CD4-positive, alpha-beta T cell treated with Interleukin-21 for 1 hour (primary cell): Measurements from ENCODE around the gene CCL19.
"Not testable (repeated sequence)": the region's sequence is repeated elsewhere in the genome, so short reads cannot be mapped to it uniquely, and the experiment has no call there.

Experiments used
- DNase-seq: peaks from one replicate; pipeline ENCODE4 v3.0.0-alpha.2; 2020

The CCL19 gene

GRCh38 chr9:34690983-34691935, at the start of gene CCL19:
Gene CCL19, minus strand, starts transcription at chr9:34691276. Its CDS starts 137 bp downstream, at chr9:34691139.
- DNase-seq, result no peak

DNA sequence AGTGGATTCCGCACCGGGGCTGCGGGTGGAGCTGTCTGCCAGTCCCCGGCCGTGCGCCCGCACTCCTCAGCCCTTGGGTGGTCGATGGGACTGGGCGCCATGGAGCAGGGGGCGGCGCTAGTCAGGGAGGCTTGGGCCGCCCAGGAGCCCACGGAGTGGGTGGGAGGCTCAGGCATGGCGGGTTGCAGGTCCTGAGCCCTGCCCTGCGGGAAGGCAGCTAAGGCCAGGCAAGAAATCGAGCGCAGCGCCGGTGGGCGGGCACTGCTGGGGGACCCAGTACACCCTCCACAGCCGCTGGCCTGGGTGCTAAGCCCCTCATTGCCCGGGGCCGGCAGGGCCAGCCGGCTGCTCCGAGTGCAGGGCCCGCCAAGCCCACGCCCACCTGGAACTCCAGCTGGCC, 49.1 kb upstream of the CCL19 start:
- DNase-seq, result not testable (repeated sequence)

DNA sequence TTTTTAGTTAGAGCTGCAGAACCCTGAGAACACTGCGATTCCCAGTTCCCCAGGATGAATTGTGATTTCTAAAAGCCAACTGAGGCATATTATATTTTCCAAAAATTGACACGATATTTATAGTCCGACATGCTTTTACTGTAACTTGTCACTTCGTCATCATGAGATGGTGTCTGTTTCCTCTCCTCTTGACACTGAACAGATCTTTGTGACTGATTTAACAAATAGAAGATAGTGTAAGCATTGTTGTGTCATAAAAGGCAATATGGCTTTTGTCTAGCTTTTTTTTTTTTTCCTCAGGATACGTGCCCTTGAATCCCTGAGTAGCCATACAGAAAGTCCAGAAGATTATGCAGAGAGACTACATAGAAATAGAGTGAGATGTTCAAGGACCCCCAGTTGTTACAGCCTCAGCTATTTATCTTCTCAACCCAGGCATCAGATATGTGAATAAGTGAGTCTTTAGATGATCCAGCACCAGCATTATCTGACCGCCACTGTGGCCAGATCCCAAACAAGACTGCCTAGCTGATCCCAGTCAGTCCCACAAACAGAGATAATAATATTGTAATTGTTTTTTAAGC, 46.7 kb upstream of the CCL19 start:
- no peak for DNase-seq

DNA sequence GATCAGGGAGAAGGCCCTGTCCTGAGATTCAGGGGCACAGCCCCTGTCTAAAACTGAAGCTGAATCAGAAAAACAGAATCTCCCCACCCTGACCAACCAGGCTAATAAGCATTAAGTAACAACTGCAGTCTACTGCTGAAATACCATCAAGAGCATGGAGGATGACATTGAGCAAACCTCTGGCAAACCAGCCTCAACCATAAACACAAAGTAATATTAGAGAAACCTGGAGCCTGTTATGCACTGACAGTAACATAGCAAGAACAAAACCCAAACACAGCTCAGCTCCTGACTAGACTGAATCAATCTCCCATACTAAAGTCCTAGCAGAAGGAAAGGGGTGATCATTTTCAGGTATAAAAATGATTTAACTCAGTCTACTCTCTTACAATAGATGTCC, 43.6 kb upstream of the CCL19 start:
- no peak for DNase-seq

DNA sequence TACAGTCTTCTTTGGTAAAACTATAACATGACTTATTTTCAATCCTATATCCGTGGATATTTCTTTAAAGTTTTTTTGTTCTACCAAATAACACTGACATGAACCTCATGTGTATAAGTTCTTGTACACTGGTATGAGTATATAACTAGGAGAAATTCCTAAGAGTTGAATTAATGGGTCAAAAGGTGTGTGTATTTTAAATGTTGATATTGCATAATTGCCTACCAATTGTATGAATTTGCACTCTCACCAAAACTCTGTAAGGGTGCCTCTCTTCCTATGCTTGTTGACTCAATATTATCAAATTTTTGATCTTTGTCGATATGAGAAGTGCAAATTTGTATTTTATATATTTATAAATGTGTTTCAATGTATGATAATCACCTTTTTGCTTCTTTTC, 41.8 kb upstream of the CCL19 start:
- no peak for DNase-seq

DNA sequence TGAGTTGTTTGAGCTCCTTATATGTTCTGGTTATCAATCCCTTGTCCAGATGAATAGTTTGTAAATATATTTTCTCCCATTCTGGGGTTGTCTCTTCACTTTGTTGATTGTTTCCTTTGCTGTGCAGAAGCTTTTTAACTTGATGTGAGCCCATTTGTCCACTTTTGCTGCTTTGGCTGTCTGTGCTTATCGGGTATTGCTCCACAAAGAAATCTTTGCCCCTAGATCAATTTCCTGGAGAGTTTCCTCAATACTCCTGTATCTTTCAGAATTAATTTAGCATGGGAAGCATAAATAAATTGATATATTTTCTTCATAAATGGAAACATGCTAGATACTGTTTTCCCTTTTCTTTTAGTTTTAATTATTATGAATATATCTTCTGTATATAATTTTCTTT, 41.4 kb upstream of the CCL19 start:
- no peak for DNase-seq

- no peak for DNase-seq
Measured at GRCh38 chr9:34723141-34723540, 32.1 kb upstream of the CCL19 start.

DNA sequence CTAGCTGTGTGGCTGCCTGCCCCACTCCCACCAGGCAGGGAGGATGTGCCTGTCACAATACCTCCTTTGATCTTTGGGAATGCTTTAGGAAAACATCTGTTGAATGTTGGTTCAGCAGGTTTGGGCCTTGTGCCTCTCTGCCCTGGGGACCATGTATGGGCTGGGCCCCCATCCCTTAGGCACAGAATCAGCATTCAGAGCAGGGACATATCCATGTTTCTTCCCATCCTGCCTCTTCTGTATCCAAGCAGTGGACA, 28.6 kb upstream of the CCL19 start:
- DNase-seq, result not testable (repeated sequence)

GRCh38 chr9:34719021-34719768, 28.1 kb upstream of the CCL19 start:
- DNase-seq, result no peak

GRCh38 chr9:34717996-34718614, 27.0 kb upstream of the CCL19 start:
- DNase-seq, result no peak

DNA sequence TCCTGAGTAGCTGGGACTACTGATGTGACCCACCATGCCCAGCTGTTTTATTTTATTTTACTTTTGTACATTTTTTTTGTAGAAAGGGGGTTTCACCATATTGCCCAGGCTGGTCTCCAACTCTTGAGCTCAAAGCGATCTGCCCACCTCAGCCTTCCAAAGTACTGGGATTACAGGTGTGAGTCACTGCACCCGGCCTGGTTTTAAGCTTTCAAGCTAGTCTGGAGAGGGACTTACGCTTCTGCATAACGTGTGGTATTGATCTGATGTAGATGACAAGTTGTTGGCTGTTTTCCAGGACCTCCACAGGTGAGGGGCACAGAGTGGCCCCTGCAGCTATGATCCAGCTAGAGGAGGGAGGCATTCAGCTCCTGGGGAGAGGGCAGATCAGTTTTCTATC, 25.6 kb upstream of the CCL19 start:
- DNase-seq, result no peak

GRCh38 chr9:34715639-34716215, 24.7 kb upstream of the CCL19 start:
- DNase-seq, result no peak

GRCh38 chr9:34714007-34714406, 22.9 kb upstream of the CCL19 start:
- DNase-seq, result no peak

DNA sequence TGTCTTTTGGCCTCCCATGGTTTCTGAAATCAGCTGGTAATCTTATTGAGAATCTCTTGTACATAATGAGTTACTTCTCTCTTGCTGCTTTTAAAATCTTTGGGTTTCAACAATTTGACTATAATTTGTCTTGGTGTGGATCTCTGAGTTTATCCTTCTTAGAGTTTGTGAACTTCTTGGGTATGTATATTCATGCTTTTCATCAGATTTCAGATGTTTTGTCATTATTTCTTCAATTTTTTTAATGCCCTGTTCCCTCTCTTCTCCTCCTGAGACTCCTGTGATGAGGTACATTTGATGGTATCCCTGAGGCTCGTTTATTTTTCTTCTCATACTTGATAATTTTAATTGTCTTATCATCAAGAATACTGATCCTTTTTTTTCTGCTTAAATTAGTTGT, 21.1 kb upstream of the CCL19 start:
- DNase-seq, result no peak

DNA sequence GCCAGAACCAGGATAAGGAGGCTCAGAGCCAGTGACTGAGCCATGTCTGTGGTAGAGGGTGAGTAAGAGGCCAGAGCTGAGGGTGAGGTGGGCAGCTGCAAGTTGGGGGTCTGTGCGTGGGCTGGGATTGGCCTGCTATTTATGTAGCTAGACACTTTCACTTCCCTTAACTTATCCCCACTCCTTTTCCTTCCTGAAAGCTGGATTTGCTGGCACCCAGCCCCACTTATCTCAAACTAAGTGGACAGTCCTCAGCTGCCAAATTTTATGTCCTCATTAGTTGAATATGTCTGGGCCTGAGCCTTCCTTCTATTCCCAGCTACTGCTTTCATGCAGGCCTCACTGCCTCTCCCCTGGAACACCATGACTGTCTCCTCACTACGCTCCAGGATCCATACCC, 18.9 kb upstream of the CCL19 start, which contains the start of gene CCL21:
Gene CCL21 (minus strand): TSS at position 114 of the 400 bp plus-strand sequence. CDS start 70 bp downstream, at position 44.
- DNase-seq, result no peak

DNA sequence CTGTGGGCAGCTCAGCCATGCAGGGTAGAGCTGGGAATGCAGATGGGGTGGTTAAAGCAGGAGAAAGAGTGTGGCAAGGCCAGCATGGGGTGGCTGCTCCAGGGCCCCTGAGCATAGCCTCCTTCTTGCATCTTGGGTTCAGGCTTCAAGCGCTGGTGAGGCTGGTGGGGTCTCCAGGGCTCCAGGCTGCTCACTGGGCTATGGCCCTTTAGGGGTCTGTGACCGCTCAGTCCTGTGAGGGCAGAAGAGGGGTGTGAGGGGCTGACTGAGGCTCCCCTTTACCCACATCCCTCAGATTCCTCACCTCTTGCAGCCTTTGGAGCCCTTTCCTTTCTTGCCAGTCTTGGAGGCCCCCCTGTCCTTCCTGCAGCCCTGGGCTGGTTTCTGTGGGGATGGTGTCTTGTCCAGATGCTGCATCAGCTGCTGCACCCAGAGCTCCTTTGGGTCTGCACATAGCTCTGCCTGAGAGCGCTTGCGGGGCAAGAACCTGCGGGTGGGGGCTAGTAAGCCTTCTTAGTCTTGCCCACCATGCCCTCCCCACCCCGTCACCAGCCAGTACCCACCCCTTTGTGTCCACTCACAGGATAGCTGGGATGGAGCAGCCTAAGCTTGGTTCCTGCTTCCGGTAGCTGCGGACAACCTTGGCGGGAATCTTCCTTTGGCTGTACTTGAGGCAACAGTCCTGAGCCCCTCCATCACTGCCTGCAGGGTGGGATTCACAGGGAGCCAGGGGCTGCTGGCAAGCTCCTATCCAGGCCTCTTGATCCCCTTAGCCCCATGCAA, 18.3 kb upstream of the CCL19 start:
- no peak for DNase-seq

- DNase-seq, result no peak
Measured at GRCh38 chr9:34707130-34707529, 16.1 kb upstream of the CCL19 start.

DNA sequence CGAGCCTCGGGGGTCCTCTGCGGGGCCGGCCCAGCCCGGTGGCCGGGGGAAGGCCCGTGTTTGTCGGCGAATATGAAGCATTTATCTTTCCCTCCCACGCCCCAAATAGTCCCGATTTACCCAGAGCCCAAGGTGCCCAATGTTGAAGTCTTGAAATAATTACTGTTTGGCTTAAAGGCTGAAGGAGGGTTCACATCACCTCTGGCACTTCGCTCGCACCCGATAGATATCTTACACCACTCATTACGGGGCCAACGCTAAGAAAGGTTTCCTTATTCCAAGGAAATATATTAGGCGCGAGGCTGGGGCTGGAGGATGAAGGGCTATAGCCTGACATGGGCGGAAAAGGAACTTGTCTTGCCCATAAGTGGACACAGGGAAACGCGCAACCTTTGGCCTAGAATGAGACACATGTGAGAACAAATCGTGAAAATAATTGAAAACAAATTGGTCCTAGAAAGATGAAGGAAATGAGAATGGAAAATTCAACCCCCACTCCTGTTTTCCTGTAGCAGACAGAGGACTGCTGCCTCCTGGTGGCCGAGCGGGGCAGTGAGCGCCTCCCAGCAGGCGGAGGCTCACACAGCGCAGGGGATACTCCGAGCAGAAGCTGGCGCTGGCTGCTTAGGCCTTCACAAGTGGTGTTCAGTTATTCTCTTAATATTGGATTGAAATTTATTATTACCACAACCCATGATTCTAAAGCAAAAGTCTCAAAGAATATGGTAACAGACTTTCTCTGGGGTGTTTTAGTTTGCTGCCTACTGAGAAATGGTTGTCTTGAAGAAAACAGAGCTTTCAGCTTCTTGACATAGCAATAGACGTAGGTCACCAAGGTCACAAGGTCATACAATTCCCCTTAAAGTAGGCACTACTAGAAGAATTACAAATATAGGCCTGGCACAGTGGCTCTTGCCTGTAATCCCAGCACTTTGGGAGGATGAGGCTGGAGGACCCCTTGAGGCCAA, 11.0 kb upstream of the CCL19 start:
- DNase-seq, result peak; percentile 81

- peak; percentile 78 for DNase-seq
Measured at GRCh38 chr9:34701023-34701768, 10.1 kb upstream of the CCL19 start.

- no peak for DNase-seq
Measured at GRCh38 chr9:34694811-34695210, 3.7 kb upstream of the CCL19 start.
